Measurements from ENCODE around the gene TSACC. TPM values are rescaled to one million over a fixed set of nuclear protein-coding genes. Genes with fewer than 3 reads are reported as not detected.

TSACC gene
- under 1 TPM in 1 of 2 experiments, not detected in 1; 0.72 TPM for total RNA-seq

DNA sequence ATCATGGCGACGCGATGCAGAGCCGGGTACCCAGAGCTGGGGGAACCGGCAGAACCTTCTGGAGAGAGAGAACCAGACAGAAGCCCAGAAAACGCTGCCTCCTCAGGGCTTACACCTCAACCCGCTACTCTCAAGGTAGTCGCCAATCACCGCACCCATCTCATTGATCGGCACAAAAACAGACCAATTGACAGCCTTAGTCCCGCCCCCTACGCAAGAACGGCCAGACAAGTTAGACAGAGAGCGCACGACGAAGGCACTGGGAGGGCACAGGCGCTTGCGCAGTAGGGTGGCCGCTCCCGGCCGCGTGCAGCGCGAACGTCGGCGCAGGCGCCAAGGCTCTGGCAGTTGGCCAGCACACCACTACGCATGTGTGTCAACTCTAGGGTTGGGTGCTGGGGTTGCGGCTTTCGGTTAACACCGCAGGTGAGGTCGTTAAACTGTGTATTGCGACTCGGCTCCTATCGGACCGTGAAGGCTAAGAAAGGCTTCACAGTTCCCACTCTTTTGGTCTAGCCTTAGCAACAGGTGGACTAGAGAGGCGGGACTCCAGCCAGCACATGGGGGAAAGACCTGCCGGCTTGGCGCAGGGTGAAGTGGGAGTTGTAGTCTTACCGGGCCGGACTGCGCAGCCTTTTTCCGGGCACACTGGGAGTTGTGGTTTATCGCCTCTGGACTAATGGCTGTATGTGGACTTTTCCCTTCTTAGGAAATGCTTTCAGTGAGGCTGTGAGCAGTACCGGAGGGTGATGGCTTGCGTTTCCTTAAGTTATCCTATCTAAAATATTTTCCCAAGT, at the start of gene TSACC, which contains the start of gene CCT3:
Gene TSACC, plus strand, starts transcription at position 347 of the 797 bp plus-strand sequence. CDS start 1,232 bp downstream, outside the sequence.
Gene CCT3, minus strand, starts transcription at position 113 of the 797 bp plus-strand sequence. Its CDS starts 108 bp downstream, at position 5.
- peak; percentile 95 for ATAC-seq
- H3K27me3 Mint-ChIP-seq, result no peaks in the 10 kb centered on the region
- H3K36me3 Mint-ChIP-seq (ENCODE audit: low read depth), result peaks cover 40% of the 10 kb centered on the region
- no peaks in the 10 kb centered on the region for H3K9me3 Mint-ChIP-seq
- H3K4me1 Mint-ChIP-seq (ENCODE audit: low read depth), result peaks cover 27% of the 10 kb centered on the region
- ChIA-PET POLR2A (interaction anchor here (1.1 to 2.6 kb wide), 3 partner anchors 43 to 144 kb away, joined by 3 to 26 read pairs (median 3); partner anchors contain the start of genes GLMP, SMG5 and TMEM79), CTCF (interaction anchor here (0.6 to 3.7 kb wide), 6 partner anchors 14 to 274 kb away, joined by 3 to 24 read pairs (median 3); partner anchors contain the start of genes SMG5 and TMEM79)
- H3K4me3 Mint-ChIP-seq, result peak within 1 kb of the TSS; percentile 98
- peak; percentile 99 for DNase-seq
- intact Hi-C loops (cut with micrococcal nuclease), result no loop called here
- TF ChIP-seq, protein P1, sequence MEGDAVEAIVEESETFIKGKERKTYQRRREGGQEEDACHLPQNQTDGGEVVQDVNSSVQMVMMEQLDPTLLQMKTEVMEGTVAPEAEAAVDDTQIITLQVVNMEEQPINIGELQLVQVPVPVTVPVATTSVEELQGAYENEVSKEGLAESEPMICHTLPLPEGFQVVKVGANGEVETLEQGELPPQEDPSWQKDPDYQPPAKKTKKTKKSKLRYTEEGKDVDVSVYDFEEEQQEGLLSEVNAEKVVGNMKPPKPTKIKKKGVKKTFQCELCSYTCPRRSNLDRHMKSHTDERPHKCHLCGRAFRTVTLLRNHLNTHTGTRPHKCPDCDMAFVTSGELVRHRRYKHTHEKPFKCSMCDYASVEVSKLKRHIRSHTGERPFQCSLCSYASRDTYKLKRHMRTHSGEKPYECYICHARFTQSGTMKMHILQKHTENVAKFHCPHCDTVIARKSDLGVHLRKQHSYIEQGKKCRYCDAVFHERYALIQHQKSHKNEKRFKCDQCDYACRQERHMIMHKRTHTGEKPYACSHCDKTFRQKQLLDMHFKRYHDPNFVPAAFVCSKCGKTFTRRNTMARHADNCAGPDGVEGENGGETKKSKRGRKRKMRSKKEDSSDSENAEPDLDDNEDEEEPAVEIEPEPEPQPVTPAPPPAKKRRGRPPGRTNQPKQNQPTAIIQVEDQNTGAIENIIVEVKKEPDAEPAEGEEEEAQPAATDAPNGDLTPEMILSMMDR (IDR thresholded peaks at IDR 0.05), result no peak
- H3K27ac Mint-ChIP-seq, result peak within 1 kb of the TSS; percentile 99

DNA sequence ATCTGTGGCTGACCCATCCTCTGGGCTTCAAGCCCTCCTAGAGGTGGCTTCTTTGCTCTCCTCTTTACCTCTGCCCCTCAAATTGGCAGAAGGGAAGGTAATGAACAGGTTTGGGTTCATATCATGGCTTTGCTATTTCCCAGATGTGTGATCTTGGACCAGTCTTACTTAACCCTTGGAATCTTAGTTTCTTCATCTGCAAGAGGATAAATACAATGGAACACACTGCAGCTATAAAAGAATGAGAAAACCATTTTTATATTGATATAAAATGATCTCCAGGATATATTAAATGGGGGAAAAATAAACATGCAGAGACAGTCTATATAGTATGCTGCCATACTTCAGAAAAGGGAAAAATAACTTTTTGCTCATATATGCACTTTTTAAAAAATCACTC, 48.5 kb upstream of the TSACC start:
- Mint-ChIP-seq H3K36me3 (ENCODE audit: low read depth) (peaks cover 6% of the 10 kb centered on the region), H3K27me3 (no peaks in the 10 kb centered on the region), H3K4me1 (ENCODE audit: low read depth) (peaks cover 8% of the 10 kb centered on the region), H3K27ac (no peak overlapping the region), H3K4me3 (no peak overlapping the region), H3K9me3 (no peaks in the 10 kb centered on the region)
- DNase-seq, result no peak
- ATAC-seq, result no peak
- TF ChIP-seq, protein P1 (IDR thresholded peaks at IDR 0.05), result no peak
- ChIA-PET POLR2A (no interaction called here), CTCF (no interaction called here)
- intact Hi-C loops (cut with micrococcal nuclease), result no loop called here

DNA sequence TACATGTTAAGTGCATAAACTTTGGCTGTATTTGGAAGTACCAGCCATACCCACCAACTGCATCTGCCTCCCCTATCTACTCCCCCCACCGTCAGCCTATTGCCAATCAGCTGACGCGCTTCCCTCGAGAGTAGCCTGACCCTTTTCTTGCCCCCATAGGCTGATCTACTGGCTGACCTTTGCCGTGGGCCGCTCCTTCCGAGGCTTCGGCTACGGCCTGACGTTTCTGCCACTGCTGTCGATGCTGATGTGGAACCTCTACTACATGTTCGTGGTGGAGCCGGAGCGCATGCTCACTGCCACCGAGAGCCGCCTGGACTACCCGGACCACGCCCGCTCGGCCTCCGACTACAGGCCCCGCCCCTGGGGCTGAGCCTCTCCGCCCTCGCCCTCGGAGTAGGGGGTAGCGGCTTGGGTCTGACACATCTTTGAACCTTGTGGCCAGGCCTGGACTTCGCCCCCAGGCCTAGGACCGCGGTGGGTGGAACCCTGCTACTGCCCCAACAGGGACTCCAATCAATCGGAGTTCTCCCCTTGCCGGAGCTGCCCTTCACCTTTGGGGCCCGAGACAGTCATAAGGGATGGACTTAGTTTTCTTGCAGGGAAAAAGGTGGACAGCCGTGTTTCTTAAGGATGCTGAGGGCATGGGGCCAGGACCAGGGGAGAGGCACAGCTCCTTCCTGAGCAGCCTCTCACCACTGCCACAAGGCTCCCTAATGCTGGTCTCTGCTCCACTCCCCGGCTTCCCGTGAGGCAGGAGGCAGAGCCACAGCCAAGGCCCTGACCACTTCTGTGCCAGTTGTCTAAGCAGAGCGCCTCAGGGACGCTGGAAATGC, 46.9 kb upstream of the TSACC start:
- Mint-ChIP-seq H3K36me3 (ENCODE audit: low read depth) (peaks cover 6% of the 10 kb centered on the region), H3K4me1 (ENCODE audit: low read depth) (peaks cover 14% of the 10 kb centered on the region), H3K4me3 (no peak overlapping the region), H3K27me3 (no peaks in the 10 kb centered on the region), H3K9me3 (no peaks in the 10 kb centered on the region), H3K27ac (peak overlapping the region; percentile 25)
- CTCF ChIA-PET, result no interaction called here
- POLR2A ChIA-PET, result interaction anchor here (2.8 kb wide), 1 partner anchor 9 kb away, joined by 17 read pairs; the partner anchor contains the start of gene SMG5
- ATAC-seq, result peak; percentile 40
- TF ChIP-seq, protein P1 (IDR thresholded peaks at IDR 0.05), result no peak
- intact Hi-C loops (cut with micrococcal nuclease), result no loop called here
- peak; percentile 16 for DNase-seq

DNA sequence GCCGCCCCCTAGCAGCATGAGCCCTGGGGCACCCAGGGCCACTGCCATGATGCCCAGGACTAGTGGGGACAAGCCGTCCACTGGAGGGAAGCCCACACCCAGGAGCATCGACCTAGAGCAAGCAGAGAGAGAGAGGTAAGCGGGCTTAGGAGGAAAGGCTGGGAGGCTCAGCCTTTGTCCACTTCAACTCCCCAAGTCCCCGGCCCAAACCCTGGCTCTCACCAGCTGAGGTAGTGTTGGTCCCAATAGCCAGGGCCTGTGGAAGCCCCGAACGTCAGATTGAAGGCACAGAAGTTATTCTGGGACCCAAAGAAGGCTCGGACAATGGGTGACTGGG, 45.3 kb upstream of the TSACC start:
- no peaks in the 10 kb centered on the region for H3K27me3 Mint-ChIP-seq
- POLR2A ChIA-PET, result interaction anchor here (1.5 to 2.8 kb wide), 2 partner anchors 8 to 11 kb away, joined by 7 to 17 read pairs; partner anchors contain the start of genes SMG5 and TMEM79
- CTCF ChIA-PET, result interaction anchor here (1.0 kb wide), 1 partner anchor 166 kb away, joined by 3 read pairs; no protein-coding TSS in a partner anchor

More for the DNA sequence above, 45.3 kb upstream of the TSACC start:
- ATAC-seq (no peak), DNase-seq (no peak)
- TF ChIP-seq, protein P1 (IDR thresholded peaks at IDR 0.05), result no peak
- Mint-ChIP-seq H3K36me3 (ENCODE audit: low read depth) (peaks cover 6% of the 10 kb centered on the region), H3K27ac (no peak overlapping the region), H3K9me3 (no peaks in the 10 kb centered on the region), H3K4me3 (peak overlapping the region; percentile 2), H3K4me1 (ENCODE audit: low read depth) (peaks cover 14% of the 10 kb centered on the region)
- intact Hi-C loops (cut with micrococcal nuclease), result no loop called here

Measured in activated CD8-positive, alpha-beta T cell treated with anti-CD3 and anti-CD28 coated beads for 36 hours (primary cell).